GM21825 (cell line): ENCODE data around the gene POLE.

ENCODE experiments used
- ATAC-seq: cut with Tn5 transposase; IDR thresholded peaks from one replicate; pipeline ENCODE4 v1.9.1; 2021; ENCODE audit warnings: mild to moderate bottlenecking, moderate library complexity; ENCODE audit not compliant: unreplicated experiment

POLE gene

GRCh38 chr12:132687211-132688164 is at the start of gene POLE, which contains the start of gene PXMP2:
Gene POLE (minus strand): TSS chr12:132687342. CDS start chr12:132687315, 27 bp downstream.
Gene PXMP2 (plus strand): TSS chr12:132687587. CDS start chr12:132687671, 84 bp downstream.
- peak; percentile 92 for ATAC-seq

- no peak for ATAC-seq
These were observed 49.8 kb upstream of the POLE start for GRCh38 chr12:132736913-132737312.

- ATAC-seq = no peak
These were observed 49.2 kb upstream of the POLE start for GRCh38 chr12:132736378-132736777.

GRCh38 chr12:132735496-132735895 is 48.4 kb upstream of the POLE start:
- ATAC-seq = no peak

- ATAC-seq = no peak
These were observed 47.1 kb upstream of the POLE start for GRCh38 chr12:132734206-132734605.

- ATAC-seq = no peak
These were observed 44.4 kb upstream of the POLE start for GRCh38 chr12:132731574-132731973.

GRCh38 chr12:132730353-132730752 is 43.2 kb upstream of the POLE start:
- no peak for ATAC-seq

- ATAC-seq = no peak
These were observed 42.6 kb upstream of the POLE start for GRCh38 chr12:132729541-132730320.

- ATAC-seq = no peak
These were observed 41.4 kb upstream of the POLE start for GRCh38 chr12:132728502-132728901.

- ATAC-seq = no peak
These were observed 40.1 kb upstream of the POLE start for GRCh38 chr12:132727091-132727794.

GRCh38 chr12:132726386-132726785 is 39.2 kb upstream of the POLE start:
- no peak for ATAC-seq

GRCh38 chr12:132724506-132725241 is 37.5 kb upstream of the POLE start:
- ATAC-seq = no peak

- no peak for ATAC-seq
These were observed 36.6 kb upstream of the POLE start for GRCh38 chr12:132723764-132724140.

- no peak for ATAC-seq
These were observed 36.0 kb upstream of the POLE start for GRCh38 chr12:132723015-132723763.

GRCh38 chr12:132720606-132721345 is 33.6 kb upstream of the POLE start:
- ATAC-seq = no peak

- ATAC-seq = no peak
These were observed 32.8 kb upstream of the POLE start for GRCh38 chr12:132719954-132720324.

- no peak for ATAC-seq
These were observed 32.2 kb upstream of the POLE start for GRCh38 chr12:132719141-132719953.

GRCh38 chr12:132718644-132719043 is 31.5 kb upstream of the POLE start:
- ATAC-seq = no peak
